Amygdala (tissue), 56 donors: ENCODE measurements around the gene DYRK2.
A peak's percentile ranks its signal among the peaks of the same experiment; 100 is the strongest.
"Not testable (repeated sequence)": the region's sequence is repeated elsewhere in the genome, so short reads cannot be mapped to it uniquely, and the experiment has no call there.

Source experiments
- DNase-seq, 56 donors: peaks; one replicate each; lab custom pipeline; 2025; lab: John Stamatoyannopoulos, UW

The DYRK2 gene

GRCh38 chr12:67667276-67668073, 18.9 kb downstream of the DYRK2 start:
- peak in 11 of 56 donors; percentile 5 to 36 (median 14) for DNase-seq

GRCh38 chr12:67669217-67669933, 20.8 kb downstream of the DYRK2 start:
- no peak for DNase-seq

GRCh38 chr12:67669934-67670631, 21.5 kb downstream of the DYRK2 start:
- DNase-seq: no peak

GRCh38 chr12:67671419-67671818, 22.9 kb downstream of the DYRK2 start:
- no peak for DNase-seq

DNA sequence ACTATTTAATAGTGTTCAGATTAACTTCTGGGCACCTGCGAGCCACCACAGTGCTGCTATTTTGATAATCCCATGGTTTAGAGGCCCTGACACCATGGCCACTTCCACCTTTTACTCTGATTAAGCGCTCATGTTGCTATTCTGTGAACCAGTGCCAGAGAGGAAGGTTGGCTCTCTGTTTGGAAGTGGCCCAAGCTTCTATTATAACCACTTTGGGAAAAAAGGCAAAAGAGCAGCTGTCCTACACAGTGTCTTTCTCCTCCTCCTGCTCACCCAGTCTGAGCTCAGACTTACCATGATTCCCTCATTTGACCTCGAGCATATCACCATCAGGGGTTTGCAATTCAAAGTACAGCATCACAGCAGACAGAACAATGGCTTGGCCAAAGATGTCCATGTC, 23.3 kb downstream of the DYRK2 start:
- DNase-seq: no peak

- not testable (repeated sequence) for DNase-seq
These were observed 24.0 kb downstream of the DYRK2 start for GRCh38 chr12:67672507-67672906.

GRCh38 chr12:67673509-67673908, 25.0 kb downstream of the DYRK2 start:
- not testable (repeated sequence) for DNase-seq

DNA sequence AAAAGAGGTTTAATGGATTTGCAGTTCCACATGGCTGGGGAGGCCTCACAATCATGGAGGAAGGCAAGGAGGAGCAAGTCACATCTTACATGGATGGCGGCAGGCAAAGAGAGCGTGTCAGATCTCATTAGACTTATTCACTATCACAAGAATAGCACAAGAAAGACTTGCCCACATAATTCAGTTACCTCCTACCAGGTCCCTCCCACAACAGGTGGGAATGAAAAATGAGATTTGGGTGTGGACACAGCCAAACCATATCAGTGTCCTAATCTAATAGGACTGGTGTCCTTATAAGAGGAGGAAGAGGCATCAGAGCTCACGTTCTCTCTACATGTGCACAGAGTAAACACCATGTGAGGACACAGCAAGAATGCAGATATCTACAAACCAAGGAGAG, 25.9 kb downstream of the DYRK2 start:
- DNase-seq: no peak

DNA sequence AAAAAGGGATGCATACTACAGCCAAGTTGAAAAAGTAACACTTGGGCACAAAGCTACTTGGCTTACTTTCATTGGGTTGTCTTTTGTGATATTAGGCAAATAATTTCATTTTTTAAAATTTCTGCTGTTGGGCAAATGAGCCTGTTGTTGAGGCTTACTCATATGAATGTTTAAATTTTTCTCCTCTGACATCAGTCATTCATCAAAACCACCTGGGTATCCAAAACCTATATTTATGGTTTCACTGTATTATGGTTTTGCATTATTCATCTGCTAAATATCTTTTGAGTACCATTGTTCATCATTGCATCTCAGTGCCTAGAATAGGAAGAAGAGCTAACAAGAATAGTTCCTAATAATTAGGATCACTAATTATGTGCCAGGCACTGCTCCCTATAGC, 28.1 kb downstream of the DYRK2 start:
- no peak for DNase-seq

DNA sequence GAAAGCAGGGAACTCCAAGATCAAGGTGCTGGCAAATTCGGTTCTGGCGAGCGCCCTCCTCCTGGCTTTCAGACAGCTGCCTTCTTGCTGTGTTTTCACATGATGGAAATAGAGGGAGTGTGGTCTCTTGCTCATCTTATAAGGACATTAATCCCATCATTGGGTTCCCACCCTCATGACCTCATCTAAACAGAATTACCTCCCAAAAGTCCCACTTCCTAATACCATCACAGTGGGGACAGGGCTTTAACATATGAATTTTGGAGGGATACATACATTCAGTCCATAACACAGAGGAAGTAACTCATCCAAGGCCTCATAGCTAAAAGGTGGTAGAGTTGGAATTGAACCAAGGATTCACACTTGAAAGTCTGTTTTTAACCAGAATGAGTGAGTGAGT, 28.6 kb downstream of the DYRK2 start:
- no peak for DNase-seq

- DNase-seq: no peak
These were observed 32.7 kb downstream of the DYRK2 start for GRCh38 chr12:67681105-67681778.

- no peak for DNase-seq
These were observed 33.5 kb downstream of the DYRK2 start for GRCh38 chr12:67681941-67682620.

DNA sequence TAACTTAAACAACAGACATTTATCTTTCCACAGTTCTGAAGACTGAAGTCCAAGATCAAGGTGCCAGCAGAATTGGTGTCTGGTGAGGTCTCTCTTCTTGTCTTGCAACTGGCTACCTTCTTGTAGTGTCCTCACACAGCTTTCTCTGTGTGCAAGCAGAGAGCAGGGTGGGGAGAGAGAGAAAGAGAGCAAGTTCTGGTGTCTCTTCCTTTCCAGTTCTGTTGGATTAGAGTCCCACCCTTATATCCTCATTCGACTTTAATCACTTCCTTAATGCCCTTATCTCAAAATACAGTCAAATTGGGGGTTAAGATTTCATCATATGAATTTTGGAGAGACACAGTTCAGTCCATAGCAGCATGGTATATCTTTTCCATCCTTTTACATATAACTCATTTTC, 40.8 kb downstream of the DYRK2 start:
- DNase-seq: no peak

GRCh38 chr12:67690656-67691055, 42.1 kb downstream of the DYRK2 start:
- no peak for DNase-seq

DNA sequence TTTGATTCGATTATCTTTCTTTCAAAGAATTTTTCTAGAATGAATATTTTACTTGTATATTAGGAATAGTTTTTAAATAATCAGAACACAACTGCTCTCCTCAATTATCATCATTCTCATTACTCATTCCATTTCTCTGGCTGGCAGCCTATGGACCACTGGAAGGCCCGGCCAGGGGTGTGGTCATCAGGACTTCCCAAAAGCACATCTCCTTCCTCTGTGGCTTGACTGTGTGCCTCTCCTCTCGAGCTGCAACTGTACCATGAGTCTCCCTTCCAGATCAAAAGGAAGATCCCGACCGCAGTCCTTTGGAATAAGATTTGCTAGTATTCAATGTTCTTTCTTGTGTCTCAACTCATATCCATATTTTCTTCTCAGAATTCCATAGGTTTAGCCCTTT, 42.7 kb downstream of the DYRK2 start:
- DNase-seq: no peak

- DNase-seq: no peak
These were observed 43.6 kb downstream of the DYRK2 start for GRCh38 chr12:67692135-67692534.

GRCh38 chr12:67692966-67693365, 44.4 kb downstream of the DYRK2 start:
- DNase-seq: no peak

GRCh38 chr12:67693894-67694293, 45.3 kb downstream of the DYRK2 start:
- DNase-seq: no peak

DNA sequence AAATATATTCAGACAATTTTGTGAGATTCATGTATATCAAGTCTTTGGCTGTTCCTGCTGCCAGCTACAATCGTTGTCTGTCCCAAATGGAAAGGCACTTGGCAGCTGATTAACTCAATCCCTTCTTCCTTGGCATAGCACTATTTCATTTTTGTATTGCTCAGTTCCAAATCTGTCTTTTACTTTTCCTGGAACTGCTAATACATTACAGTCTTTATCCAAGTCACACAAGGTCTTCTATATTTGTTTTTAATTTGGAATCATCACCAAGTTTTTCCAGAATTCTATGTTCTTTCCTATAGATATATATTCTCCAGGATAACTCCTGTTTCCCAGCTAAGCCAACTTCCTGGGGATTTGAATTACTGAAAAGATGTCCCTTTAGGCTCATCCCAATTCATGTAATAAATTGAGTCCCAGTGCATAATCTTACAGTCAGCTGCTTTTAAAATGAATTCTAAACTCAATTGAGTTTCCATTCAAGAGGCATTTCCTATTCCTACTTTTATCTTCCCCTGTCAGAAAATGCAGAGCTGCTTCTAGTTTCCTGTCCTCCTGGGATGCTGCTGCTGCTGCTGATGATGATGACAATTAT, 45.9 kb downstream of the DYRK2 start:
- no peak for DNase-seq

GRCh38 chr12:67695974-67696373, 47.4 kb downstream of the DYRK2 start:
- no peak for DNase-seq
